ENCODE measurements around the gene PACRGL.
"Not testable (repeated sequence)": the region's sequence is repeated elsewhere in the genome, so short reads cannot be mapped to it uniquely, and the experiment has no call there.

PACRGL gene

DNA sequence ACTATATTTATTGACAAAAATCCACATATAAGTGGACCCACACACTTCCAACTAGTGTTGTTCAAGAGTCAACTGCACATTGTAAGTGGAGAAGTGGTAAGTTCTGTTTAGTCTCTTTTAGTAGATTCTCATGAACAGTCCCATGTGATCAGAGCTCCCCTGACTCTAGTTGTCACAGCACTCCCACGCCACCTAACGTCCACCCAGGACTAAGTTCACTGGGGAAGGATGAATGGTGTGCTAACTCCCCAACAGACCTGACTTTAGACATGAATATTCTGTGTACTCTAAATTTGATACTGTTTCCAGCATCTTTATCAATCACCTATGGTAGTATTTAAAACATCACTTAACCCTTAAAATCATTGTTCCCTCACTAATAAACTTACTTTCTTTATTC, 59.8 kb downstream of the PACRGL start:
- Mint-ChIP-seq H3K9me3 (no peaks in the 10 kb centered on the region), H3K36me3 (ENCODE audit: insufficient read depth) (no peaks in the 10 kb centered on the region), H3K27me3 (no peaks in the 10 kb centered on the region), H3K27ac (no peak overlapping the region), H3K4me1 (ENCODE audit: low read depth in 2 of 2) (no peaks in the 10 kb centered on the region), H3K4me3 (no peak overlapping the region)
- DNase-seq (no peak), ATAC-seq (replicated peaks) (no peak)

DNA sequence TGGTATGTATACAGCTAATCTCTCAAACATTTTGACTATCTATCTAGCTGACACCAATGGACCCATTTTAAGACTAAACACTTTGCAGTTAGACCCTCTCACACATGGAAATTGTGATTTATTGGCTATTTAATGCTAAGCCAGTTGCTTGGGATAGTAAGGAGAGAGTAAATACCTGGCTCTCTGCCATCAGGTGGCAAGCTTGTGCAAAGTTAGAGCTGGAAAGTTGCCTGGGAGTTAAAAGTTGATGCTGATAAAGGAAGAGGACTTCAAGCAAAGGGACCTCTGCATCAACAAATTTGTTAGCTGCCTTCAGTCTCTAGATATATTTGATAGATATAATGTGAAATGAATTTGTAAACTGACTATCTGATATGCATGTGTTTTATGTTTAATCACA, 61.1 kb downstream of the PACRGL start:
- no peaks in the 10 kb centered on the region for H3K36me3 Mint-ChIP-seq (ENCODE audit: insufficient read depth)
- ATAC-seq (replicated peaks) (no peak), DNase-seq (no peak)
- no peaks in the 10 kb centered on the region for H3K4me1 Mint-ChIP-seq (ENCODE audit: low read depth in 2 of 2)
- H3K27me3 Mint-ChIP-seq = no peaks in the 10 kb centered on the region
- no peak overlapping the region for H3K4me3 Mint-ChIP-seq
- H3K9me3 Mint-ChIP-seq = no peaks in the 10 kb centered on the region
- no peak overlapping the region for H3K27ac Mint-ChIP-seq

DNA sequence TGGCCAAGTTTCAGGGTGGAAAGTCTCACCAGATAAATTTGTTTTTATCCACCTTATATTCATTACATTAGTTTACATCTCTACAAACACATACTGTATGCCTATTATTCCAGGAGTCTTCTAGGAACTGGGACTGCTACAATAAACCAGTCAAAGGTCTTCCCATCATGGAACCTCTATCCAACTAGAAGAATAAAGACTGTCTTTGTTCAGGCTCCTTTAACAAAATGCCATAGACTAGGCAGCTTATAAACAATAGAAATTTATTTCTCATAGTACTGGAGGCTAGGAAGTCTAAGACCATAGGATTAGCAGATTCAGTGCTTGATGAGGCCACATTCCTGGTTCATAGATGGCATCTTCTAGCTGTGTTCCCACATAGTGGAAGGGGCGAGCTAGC, 61.6 kb downstream of the PACRGL start:
- Mint-ChIP-seq H3K27me3 (no peaks in the 10 kb centered on the region), H3K4me1 (ENCODE audit: low read depth in 2 of 2) (no peaks in the 10 kb centered on the region), H3K9me3 (no peaks in the 10 kb centered on the region), H3K4me3 (no peak overlapping the region), H3K27ac (no peak overlapping the region), H3K36me3 (ENCODE audit: insufficient read depth) (no peaks in the 10 kb centered on the region)
- no peak for DNase-seq
- ATAC-seq (replicated peaks) = no peak

DNA sequence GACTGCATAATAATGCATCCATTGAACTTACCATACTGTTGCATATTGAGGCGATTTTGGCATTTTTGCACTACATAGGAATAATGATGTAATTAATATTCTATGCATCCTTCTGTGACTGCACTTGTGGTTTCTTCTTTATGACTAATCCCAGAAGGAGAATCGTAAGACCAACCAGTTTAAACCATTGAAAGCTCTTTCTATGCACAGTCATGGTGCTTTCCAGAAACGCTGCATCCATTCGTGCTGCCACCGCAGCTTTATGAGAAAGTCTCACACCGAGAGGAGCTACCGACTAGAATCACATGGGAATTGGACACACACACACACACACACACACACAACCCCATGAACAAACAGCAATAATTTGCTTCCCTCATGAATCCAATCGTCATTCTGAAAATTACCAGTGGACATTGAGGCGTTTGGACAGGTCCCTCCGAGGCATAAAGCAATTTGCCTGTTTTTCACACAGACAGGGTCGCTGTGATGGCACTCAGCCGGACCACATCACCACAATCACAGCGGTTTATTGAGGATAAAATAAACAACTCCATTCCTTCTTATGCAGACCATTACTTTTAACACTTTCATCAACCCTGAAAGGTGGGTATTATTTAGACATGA, 64.2 kb downstream of the PACRGL start:
- no peaks in the 10 kb centered on the region for H3K36me3 Mint-ChIP-seq (ENCODE audit: insufficient read depth)
- H3K9me3 Mint-ChIP-seq = no peaks in the 10 kb centered on the region
- ATAC-seq (replicated peaks) (no peak), DNase-seq (no peak)
- H3K27ac Mint-ChIP-seq = no peak overlapping the region
- H3K27me3 Mint-ChIP-seq = no peaks in the 10 kb centered on the region
- H3K4me3 Mint-ChIP-seq = no peak overlapping the region
- no peaks in the 10 kb centered on the region for H3K4me1 Mint-ChIP-seq (ENCODE audit: low read depth in 2 of 2)

DNA sequence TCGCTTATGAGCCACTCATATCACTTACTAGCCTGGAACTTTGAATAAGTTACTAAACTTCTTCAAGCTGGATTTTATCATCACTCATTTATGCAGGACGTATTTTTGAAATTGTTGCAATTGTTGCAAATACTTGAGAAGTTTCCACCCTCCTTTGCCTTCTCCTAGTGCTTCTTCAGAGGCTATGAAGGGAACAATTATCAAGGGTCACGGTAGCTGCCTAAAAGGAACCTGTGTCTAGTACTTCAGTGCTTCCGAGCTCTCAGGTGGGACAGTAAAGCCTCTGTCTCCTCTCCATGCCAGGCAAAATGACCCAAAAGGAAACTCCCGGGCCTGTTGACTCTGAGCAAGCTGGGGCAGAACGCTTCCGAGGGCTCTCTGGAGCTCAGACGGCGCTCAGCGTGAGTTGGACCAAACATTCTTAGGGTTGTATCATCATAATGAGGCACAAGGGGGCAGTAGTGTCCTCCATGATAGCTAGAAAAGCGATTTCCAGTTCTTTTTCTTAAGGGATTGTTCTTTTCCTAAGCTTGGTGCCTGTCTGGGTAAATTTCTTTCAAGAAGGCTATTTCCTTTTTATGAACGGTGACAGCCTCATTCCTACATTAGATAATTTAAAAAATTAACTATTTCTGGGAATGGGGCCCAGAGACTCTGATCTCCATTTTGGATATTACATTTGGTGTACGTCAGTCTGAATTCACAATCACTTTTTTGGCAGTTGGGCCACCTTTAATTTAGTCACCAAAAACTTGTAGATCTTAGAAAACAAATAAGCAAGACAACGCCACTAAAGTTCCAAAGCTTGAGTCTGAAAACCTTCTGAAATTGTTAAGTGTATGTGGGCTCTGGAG, 73.1 kb downstream of the PACRGL start:
- Mint-ChIP-seq H3K9me3 (no peaks in the 10 kb centered on the region), H3K27me3 (no peaks in the 10 kb centered on the region), H3K4me1 (ENCODE audit: low read depth in 2 of 2) (peaks cover 0 to 3% of the 10 kb centered on the region in 2 donors), H3K36me3 (ENCODE audit: insufficient read depth) (no peaks in the 10 kb centered on the region), H3K4me3 (peak overlapping the region in 1 of 2 donors; percentile 27), H3K27ac (no peak overlapping the region)
- ATAC-seq (replicated peaks) = peak; percentile 77
- peak; percentile 4 to 35 (median 32) for DNase-seq

DNA sequence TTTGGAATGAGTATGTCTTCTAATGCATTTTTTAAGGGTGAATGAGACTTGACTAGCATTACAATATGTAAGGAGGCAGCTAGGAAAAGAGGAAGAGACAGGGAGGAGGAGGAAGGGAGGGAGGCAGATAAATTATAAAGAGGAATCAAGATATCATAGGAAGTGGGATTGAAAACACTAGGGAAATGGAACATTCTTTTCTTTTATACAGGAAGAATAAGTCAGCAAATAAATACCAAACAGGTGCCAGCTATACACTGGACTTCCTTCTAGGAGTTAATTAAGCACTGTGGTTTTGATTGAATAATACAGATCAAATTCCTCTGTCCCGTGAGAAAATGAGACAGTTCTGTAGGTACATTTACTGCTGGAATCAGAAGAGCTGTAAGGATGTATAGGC, 78.6 kb downstream of the PACRGL start:
- no peak for ATAC-seq (replicated peaks)

DNA sequence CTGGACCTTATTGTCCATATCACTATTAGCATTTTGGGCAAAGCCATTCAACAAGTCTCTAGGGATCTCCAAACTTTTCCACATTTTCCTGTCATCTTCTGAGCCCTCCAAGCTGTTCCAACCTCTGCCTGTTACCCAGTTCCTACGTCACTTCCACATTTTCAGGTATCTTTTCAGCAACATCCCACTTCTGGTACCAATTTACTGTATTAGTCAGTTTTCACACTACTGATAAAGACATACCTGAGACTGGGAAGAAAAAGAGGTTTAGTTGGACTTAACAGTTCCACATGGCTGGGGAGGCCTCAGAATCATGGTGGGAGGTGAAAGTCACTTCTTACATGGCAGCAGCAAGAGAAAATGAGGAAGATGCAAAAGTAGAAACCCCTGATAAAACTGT, 82.9 kb downstream of the PACRGL start:
- H3K27me3 Mint-ChIP-seq = not testable (repeated sequence)

More for the DNA sequence above, 78.6 kb downstream of the PACRGL start:
- Mint-ChIP-seq H3K36me3 (ENCODE audit: insufficient read depth) (peaks cover 2% of the 10 kb centered on the region), H3K9me3 (peaks cover 12 to 15% of the 10 kb centered on the region in 2 donors), H3K27ac (no peak overlapping the region), H3K4me3 (no peak overlapping the region), H3K27me3 (no peaks in the 10 kb centered on the region), H3K4me1 (ENCODE audit: low read depth in 2 of 2) (no peaks in the 10 kb centered on the region)
- DNase-seq = no peak

DNA sequence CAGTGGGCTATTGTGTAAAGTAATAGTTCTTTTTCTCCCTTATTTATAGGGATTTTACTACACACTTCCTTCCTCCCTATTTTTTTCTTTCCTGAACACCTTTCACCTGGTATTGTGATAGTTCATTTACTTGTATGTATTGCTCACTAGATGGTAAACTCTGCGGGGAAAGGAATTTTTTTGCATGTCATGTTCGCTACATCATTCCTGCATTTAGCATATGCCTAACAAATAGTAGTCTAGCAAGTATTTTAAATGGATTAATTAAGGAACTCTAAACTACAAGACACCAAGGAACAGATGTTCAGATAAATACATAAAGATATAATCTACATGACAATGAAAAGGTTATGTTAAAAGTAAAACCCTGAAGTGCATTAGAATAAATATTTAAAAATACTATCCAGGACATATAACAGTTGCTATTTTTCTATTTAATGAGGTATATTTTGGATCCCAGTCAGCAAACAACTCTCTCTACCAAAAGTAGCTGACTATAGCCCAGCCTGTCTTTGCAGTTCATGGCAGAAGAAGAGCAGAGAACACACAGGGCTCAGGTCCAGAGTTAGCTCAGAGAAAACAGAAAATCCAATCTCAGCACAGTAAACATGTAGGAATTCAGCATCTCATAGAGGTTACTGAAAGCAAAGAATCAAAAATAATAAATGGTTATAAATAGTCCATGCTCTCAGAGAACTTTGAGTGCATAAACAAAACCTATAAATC, 87.8 kb downstream of the PACRGL start:
- DNase-seq (no peak), ATAC-seq (replicated peaks) (no peak)
- no peaks in the 10 kb centered on the region for H3K4me1 Mint-ChIP-seq (ENCODE audit: low read depth in 2 of 2)
- no peak overlapping the region for H3K4me3 Mint-ChIP-seq
- no peak overlapping the region for H3K27ac Mint-ChIP-seq
- peaks cover 0 to 6% of the 10 kb centered on the region in 2 donors for H3K27me3 Mint-ChIP-seq
- H3K9me3 Mint-ChIP-seq = peaks cover 4 to 7% of the 10 kb centered on the region in 2 donors
- peaks cover under 1% of the 10 kb centered on the region for H3K36me3 Mint-ChIP-seq (ENCODE audit: insufficient read depth)

More for the DNA sequence above, 82.9 kb downstream of the PACRGL start:
- not testable (repeated sequence) for H3K4me3 Mint-ChIP-seq; DNase-seq; H3K36me3 Mint-ChIP-seq (ENCODE audit: insufficient read depth); H3K4me1 Mint-ChIP-seq (ENCODE audit: low read depth in 2 of 2); ATAC-seq (replicated peaks); H3K27ac Mint-ChIP-seq
- H3K9me3 Mint-ChIP-seq = peaks cover 12 to 15% of the 10 kb centered on the region in 2 donors
